Neural cell (in vitro differentiated cells): ENCODE data around the gene NKAIN2.

ENCODE experiments used
- EP300 ChIP-seq: fragments of 450-650 bp; conservative IDR thresholded peaks from 2 replicates; pipeline ENCODE4 v1.6.1; 2014; ENCODE audit warnings: antibody characterized with exemption, mild to moderate bottlenecking, moderate library complexity; ENCODE audit not compliant: poor library complexity, severe bottlenecking
- EZH2 ChIP-seq: fragments of 200-600, 300-800 bp; shearing (Covaris generic), sonication (generic); IDR thresholded peaks from 2 replicates; pipeline ENCODE4 v1.6.1; 2014; ENCODE audit warnings: antibody characterized with exemption, low read length, borderline replicate concordance, mild to moderate bottlenecking; ENCODE audit not compliant: insufficient read depth, poor library complexity, severe bottlenecking
- MXI1 ChIP-seq: fragments of 450-650 bp; conservative IDR thresholded peaks from 2 replicates; pipeline ENCODE4 v1.6.1; 2014; ENCODE audit warnings: antibody characterized with exemption, mild to moderate bottlenecking; ENCODE audit not compliant: poor library complexity, severe bottlenecking
- POLR2AphosphoS5 ChIP-seq: IDR thresholded peaks from 2 replicates; pipeline ENCODE4 v1.6.1; 2012
- RAD21 ChIP-seq: fragments of 450-650 bp; conservative IDR thresholded peaks from 2 replicates; pipeline ENCODE4 v1.6.1; 2014; ENCODE audit warnings: antibody characterized with exemption, mild to moderate bottlenecking, moderate library complexity
- REST ChIP-seq: IDR thresholded peaks from 2 replicates; pipeline ENCODE4 v1.6.1; 2012; ENCODE audit warnings: borderline replicate concordance
- TAF1 ChIP-seq: IDR thresholded peaks from 2 replicates; pipeline ENCODE4 v1.6.1; 2012; ENCODE audit warnings: low read depth
- TF ChIP-seq, protein P1 (sequence below): fragments of 450-650 bp; IDR thresholded peaks from 2 replicates; pipeline ENCODE4 v1.5.1; 2014; ENCODE audit warnings: antibody characterized with exemption, mild to moderate bottlenecking, moderate library complexity; ENCODE audit not compliant: poor library complexity, severe bottlenecking

DNA sequence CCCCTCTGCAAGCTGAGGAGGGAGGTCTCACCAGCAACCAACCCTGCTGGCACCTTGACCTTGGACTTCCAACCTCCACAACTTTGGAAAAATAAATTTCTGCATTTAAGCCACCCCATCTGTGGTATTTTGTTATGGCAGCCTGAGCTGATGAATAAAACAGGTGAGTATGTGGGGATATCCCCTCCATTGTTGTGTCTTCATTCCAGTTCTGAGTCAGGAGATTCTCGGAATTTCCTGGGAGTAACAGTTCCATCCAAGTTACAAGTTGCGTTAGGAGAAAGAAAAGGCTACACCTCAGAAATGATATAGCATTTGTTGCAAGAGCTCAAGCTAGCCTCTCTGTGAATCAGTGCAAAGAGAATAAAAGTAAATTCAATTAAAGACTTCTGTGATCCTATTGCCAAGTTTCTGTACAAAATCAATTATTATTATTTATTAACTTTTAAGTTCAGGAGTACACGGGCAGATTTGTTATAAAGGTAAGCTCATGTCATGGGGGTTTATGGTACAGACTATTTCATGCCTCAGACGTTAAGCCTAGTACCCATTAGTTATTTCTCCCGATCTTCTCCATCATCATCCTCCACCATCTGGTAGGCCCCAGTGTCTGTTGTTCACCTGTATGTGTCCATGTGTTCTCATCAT, 153.0 kb downstream of the NKAIN2 start:
- TF ChIP-seq EZH2 (no peak), MXI1 (no peak), EP300 (no peak), REST (no peak), POLR2AphosphoS5 (no peak), RAD21 (no peak), TAF1 (no peak)
- TF ChIP-seq, protein P1, sequence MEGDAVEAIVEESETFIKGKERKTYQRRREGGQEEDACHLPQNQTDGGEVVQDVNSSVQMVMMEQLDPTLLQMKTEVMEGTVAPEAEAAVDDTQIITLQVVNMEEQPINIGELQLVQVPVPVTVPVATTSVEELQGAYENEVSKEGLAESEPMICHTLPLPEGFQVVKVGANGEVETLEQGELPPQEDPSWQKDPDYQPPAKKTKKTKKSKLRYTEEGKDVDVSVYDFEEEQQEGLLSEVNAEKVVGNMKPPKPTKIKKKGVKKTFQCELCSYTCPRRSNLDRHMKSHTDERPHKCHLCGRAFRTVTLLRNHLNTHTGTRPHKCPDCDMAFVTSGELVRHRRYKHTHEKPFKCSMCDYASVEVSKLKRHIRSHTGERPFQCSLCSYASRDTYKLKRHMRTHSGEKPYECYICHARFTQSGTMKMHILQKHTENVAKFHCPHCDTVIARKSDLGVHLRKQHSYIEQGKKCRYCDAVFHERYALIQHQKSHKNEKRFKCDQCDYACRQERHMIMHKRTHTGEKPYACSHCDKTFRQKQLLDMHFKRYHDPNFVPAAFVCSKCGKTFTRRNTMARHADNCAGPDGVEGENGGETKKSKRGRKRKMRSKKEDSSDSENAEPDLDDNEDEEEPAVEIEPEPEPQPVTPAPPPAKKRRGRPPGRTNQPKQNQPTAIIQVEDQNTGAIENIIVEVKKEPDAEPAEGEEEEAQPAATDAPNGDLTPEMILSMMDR: no peak
